IMR-90 (cell line): ENCODE results near the gene ALDH2.

Experiments
- BHLHE40 ChIP-seq: fragments of 150-350 bp; IDR thresholded peaks from 2 replicates; pipeline ENCODE4 v1.6.1; 2016; ENCODE audit warnings: mild to moderate bottlenecking, low read depth, low read length
- CTCF ChIP-seq: conservative IDR thresholded peaks from 2 replicates; pipeline ENCODE4 v1.5.1; 2012; ENCODE audit warnings: mild to moderate bottlenecking, low read depth, low read length, improper control_type of control experiment
- ELK1 ChIP-seq: fragments of 150-350 bp; IDR thresholded peaks from 2 replicates; pipeline ENCODE4 v1.6.1; 2016; ENCODE audit warnings: low read depth, mild to moderate bottlenecking, low read length, moderate library complexity, borderline replicate concordance
- POLR2A ChIP-seq: IDR thresholded peaks from 2 replicates; pipeline ENCODE4 v1.6.1; 2012; ENCODE audit warnings: mild to moderate bottlenecking, low read depth, low read length
- SMC3 ChIP-seq: fragments of 150-350 bp; IDR thresholded peaks from 2 replicates; pipeline ENCODE4 v1.6.1; 2016; ENCODE audit warnings: low read depth, mild to moderate bottlenecking, antibody characterized with exemption, low read length, moderate library complexity

- TF ChIP-seq POLR2A (no peak), CTCF (no peak), SMC3 (no peak), BHLHE40 (no peak), ELK1 (no peak)
These were observed 9.2 kb upstream of the ALDH2 start for GRCh38 chr12:111757361-111758119.
